GM12892 (cell line): ENCODE data around the gene ETFBKMT.
"Not testable (repeated sequence)": the region's sequence is repeated elsewhere in the genome, so short reads cannot be mapped to it uniquely, and the experiment has no call there.

Experiments
- DNase-seq: peaks from one replicate; pipeline ENCODE4 v3.0.0; 2011; ENCODE audit not compliant: insufficient read length
- FAIRE-seq: peaks from 2 replicates; lab custom pipeline; 2011; peaks lifted over from hg19 to GRCh38; lab: Jason Lieb, UNC
- POLR2A ChIP-seq: IDR thresholded peaks from 2 replicates; pipeline ENCODE4 v1.6.1; 2011; ENCODE audit warnings: low read depth, low read length, control low read depth
- POLR2AphosphoS5 ChIP-seq: IDR thresholded peaks from 2 replicates; pipeline ENCODE4 v1.6.1; 2011; ENCODE audit warnings: low read depth, low read length, control low read depth
- TAF1 ChIP-seq: IDR thresholded peaks from 2 replicates; pipeline ENCODE4 v1.6.1; 2011; ENCODE audit warnings: low read depth, mild to moderate bottlenecking, control low read depth, low read length, borderline replicate concordance

ETFBKMT gene

DNA sequence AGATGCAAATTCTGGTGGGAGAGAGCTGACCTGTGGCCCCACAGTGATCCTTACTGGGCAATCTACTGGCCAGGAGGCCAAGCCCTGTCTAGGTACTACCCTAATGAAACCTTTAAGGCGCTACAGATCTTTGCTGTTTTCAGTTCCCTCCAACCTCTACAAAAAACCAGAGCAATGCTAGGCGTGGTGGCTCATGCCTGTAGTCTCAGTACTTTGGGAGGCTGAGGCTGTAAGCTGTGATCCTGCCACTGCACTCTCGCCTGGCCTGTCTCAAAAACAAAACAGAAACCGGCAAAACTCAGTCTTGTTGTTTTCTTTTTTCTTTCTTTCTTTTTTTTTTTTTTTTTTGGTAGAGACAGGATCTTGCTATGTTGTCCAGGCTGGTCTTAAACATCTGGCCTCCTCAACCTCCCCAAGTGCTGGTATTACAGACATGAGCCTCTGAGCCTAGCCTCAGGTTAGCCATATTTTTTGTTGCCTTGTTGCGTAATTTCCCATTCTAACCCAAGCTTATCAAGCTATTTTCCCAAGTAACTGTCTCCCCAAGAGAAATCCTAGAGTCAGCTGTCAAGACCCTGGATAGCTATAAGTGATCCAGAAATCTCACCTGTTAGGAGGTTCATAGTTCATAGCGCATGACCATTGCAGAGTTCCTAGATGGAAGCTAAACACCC, 2.8 kb downstream of the ETFBKMT start:
- TF ChIP-seq TAF1 (no peak), POLR2A (no peak), POLR2AphosphoS5 (no peak)
- FAIRE-seq (no peak), DNase-seq (no peak)

DNA sequence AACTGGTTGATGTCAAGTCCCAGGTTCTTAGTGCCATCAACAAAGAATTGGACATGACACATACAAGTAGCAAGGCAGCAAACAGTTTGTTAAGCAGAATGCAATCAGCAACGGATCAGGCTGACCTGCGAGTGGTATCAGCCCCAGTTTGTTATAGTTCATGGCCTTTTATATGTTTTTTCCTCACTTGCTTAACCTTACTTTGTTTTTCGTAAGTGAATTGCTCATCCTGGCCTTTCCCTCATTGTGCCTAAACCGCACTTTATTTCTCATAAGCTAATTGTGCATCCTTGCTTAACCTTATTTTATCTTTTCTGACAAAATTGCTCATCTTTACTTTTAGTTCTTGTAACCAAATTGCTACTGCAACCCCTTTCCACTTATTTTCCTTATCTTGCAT, 4.1 kb downstream of the ETFBKMT start:
- DNase-seq (no peak), FAIRE-seq (no peak)
- TF ChIP-seq TAF1 (no peak), POLR2AphosphoS5 (no peak), POLR2A (no peak)

GRCh38 chr12:31664038-31664437, 4.5 kb downstream of the ETFBKMT start:
- DNase-seq (no peak), FAIRE-seq (no peak)
- TF ChIP-seq POLR2AphosphoS5 (no peak), TAF1 (no peak), POLR2A (no peak)

GRCh38 chr12:31669020-31669419, 9.5 kb downstream of the ETFBKMT start:
- TF ChIP-seq POLR2AphosphoS5 (no peak), POLR2A (no peak), TAF1 (no peak)
- DNase-seq (no peak), FAIRE-seq (no peak)

- FAIRE-seq, DNase-seq: not testable (repeated sequence)
These were observed 10.1 kb downstream of the ETFBKMT start for GRCh38 chr12:31669582-31669981.

GRCh38 chr12:31672521-31672920, 13.0 kb downstream of the ETFBKMT start:
- TF ChIP-seq POLR2A (no peak), TAF1 (no peak), POLR2AphosphoS5 (no peak)
- FAIRE-seq (no peak), DNase-seq (no peak)

DNA sequence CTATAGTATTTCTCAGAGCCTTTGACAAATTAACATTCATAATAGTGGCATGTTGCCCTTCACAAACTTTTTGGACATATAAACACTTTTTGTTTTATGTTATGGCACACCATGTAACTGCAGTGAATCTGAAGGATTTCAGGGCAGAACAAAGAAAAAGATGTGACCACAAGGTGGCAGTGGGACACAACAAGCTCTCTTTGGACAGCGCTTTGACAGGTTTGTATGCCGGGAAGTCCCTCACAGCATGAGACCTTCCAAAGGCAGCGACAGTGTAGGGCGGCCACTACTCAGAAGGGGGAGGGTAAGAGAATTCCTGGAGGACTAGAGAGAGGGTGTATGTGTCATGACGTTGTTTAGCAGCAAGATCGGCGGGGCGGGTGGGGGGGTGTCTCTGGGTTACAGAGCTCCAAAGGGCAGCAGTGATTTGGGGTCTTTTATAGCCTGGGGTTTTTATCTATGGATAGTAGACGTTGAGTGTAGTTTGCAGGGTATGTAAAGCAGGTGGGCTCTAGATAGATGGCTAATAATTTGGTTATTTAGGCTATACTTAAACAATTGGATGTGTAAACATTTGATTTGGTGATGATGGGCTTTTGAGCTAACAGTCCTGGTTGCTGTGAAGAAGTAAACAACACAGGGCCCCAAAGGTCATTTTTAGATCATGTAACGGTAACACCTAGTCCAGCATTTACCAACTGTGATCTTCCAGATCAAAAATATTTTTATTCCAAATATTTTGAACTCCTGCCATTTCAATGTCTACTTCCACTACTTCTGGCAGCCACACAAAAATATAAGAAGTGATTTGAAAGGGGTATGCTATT, 22.9 kb downstream of the ETFBKMT start:
- TF ChIP-seq POLR2A (no peak), POLR2AphosphoS5 (no peak), TAF1 (no peak)
- DNase-seq, result peak; percentile 37
- FAIRE-seq, result peak; percentile 92

- TF ChIP-seq POLR2AphosphoS5, result no peak
- TF ChIP-seq TAF1, result no peak
- FAIRE-seq (no peak), DNase-seq (no peak)
These were observed 26.3 kb downstream of the ETFBKMT start for GRCh38 chr12:31685801-31686200.

GRCh38 chr12:31687101-31687527, 27.6 kb downstream of the ETFBKMT start:
- DNase-seq (peak; percentile 10), FAIRE-seq (no peak)
- TF ChIP-seq POLR2A (no peak), POLR2AphosphoS5 (no peak), TAF1 (no peak)

GRCh38 chr12:31689921-31690320, 30.4 kb downstream of the ETFBKMT start:
- not testable (repeated sequence) for DNase-seq, FAIRE-seq

DNA sequence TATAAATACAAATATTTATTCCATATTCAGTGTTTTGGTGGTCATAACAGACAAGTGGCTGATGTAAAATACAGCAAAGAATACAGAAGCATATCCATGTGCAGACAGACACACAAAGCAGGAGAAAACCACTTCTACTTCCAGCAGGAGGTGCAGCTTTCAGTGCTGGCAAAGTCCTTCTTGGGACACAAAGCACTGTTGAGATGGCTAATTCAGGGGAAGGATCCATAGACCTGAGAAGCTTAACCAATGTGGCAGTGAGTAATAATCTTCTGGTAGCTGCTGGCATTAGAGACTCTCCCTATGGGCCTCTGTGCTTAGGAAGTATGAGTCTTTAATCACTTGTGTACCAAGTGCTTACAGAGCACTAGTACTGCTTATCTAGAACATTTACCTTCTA, 42.6 kb downstream of the ETFBKMT start:
- DNase-seq (no peak), FAIRE-seq (no peak)
- TF ChIP-seq POLR2AphosphoS5 (no peak), TAF1 (no peak), POLR2A (no peak)

DNA sequence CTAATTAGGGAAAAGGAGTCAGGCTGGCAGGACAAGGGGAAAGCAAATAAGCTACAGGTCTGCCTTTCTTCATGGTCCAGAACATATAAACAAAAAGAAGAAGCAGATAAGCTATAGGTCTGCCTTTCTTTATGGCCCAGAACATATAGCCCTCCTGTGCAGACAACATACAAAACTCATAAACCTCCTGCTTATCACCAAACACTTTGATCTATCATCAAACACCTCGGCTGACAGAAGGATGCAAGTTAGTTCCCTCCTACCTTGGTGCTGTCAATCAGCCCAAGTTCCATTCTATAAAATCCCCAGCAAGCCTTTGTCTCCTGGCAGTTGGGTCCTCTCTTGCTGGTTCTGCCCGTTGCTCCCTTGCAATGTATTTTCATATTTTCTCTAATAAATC, 46.1 kb downstream of the ETFBKMT start:
- DNase-seq (no peak), FAIRE-seq (no peak)
- TF ChIP-seq POLR2AphosphoS5, result no peak
- no peak for TF ChIP-seq POLR2A
- TF ChIP-seq TAF1, result no peak

DNA sequence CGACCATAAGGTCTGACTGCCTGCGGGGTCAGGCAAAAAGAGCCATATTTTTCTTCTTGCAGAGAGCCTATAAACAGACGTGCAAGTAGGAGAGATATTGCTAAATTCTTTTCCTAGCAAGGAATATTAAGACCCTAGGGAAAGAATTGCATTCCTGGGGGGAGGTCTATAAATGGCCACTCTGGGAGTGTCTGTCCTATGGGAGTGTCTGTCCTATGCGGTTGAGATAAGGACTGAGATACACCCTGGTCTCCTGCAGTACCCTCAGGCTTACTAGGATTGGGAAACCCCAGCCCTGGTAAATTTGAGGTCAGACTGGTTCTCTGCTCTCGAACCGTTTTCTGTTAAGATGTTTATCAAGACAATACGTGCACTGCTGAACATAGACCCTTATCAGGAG, 48.6 kb downstream of the ETFBKMT start:
- FAIRE-seq, DNase-seq: not testable (repeated sequence)
